ENCODE measurements around the gene OR2D2. TPM values are rescaled to one million over a fixed set of nuclear protein-coding genes. Genes with fewer than 3 reads are reported as not detected.

The OR2D2 gene
- total RNA-seq, 1 donor from 2014 or later, result 0.64 TPM

DNA sequence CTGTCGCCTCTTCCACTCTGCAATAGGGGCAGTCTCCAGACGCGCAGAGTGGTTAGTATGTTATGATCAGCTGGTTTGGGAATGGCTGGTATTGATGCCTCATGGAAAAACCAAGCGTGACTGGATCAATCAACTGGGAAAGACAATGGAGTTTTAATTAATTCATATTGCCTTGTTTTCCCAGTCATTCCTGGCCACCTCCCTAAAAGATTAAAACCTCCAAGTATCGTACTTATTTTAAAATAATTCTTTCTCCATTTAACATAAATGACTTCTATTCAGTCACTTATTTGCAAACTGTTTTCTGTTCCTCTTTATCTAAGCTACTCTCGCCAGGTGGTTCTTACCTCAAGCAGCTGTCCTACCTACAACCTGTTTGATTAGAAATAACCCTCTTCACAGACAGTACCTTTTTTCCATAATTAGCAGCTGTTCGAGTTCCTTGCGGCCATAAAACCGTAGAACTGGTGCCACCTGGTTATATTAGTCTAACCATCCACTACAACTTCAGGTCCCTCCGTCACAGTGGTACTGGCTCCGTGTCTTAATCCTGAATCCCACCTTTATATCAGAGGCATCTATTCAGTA is 34.8 kb upstream of the OR2D2 start:
- Mint-ChIP-seq H3K9me3 (ENCODE audit: unreplicated experiment) (peaks cover 5% of the 10 kb centered on the region), H3K27ac (ENCODE audit: unreplicated experiment) (peak overlapping the region; percentile 74), H3K4me1 (ENCODE audit: low read depth, unreplicated experiment) (peaks cover 23% of the 10 kb centered on the region), H3K27me3 (ENCODE audit: unreplicated experiment) (peaks cover 3% of the 10 kb centered on the region), H3K36me3 (ENCODE audit: unreplicated experiment) (no peaks in the 10 kb centered on the region), H3K4me3 (ENCODE audit: unreplicated experiment) (peak overlapping the region; percentile 97)
- TF ChIP-seq CTCF (IDR thresholded peaks at IDR 0.05; ENCODE audit: partially characterized antibody, unreplicated experiment), result no peak
- no peak for DNase-seq

DNA sequence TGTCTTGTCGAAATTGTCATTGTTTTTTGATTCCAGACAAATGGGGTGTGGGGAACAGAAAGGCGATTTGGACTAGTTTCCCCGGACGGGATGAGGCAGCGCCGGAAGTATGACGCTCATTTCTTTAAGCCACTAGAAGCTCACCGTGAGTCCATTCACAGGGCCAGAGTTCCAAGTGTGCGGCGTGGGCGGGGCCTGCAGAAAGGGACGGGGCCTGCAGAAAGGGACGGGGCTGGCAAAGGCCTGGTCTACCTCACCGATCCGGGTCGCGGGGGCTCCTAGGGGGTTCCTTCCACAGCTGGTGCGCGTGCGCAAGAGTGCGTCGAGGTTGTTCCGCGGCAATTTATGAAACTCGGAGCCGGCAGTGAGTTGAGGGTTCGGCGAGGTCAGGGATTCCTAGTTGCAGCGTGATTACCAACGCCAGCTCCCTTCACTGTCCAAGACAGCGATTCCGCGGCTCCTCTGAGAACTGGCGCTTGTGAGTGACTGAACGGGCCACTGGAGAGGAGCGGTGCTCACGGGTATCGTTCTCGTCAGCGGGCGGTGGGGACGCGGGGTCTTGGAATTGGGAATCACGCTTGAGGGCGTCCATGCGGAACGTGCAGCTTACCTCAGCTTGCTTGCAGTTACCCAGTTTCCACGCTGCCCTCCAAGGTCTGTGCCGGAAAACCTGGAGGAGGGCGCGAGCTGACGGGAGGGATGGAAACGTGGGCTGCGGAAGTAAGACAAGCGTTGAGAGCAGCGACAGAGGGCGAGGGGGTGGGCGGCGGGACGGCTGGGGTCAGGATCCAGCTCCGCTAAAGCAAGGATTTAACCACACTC is 34.1 kb upstream of the OR2D2 start, which contains the start of gene ZNF215:
TSS of gene ZNF215 (plus strand) at position 219 of the 822 bp plus-strand sequence. CDS start 5,847 bp downstream, outside the sequence.
- H3K9me3 Mint-ChIP-seq (ENCODE audit: unreplicated experiment), result peaks cover 5% of the 10 kb centered on the region
- no peak for TF ChIP-seq CTCF (IDR thresholded peaks at IDR 0.05; ENCODE audit: partially characterized antibody, unreplicated experiment)
- peaks cover 3% of the 10 kb centered on the region for H3K27me3 Mint-ChIP-seq (ENCODE audit: unreplicated experiment)
- peak within 1 kb of the TSS; percentile 74 for H3K27ac Mint-ChIP-seq (ENCODE audit: unreplicated experiment)
- peak; percentile 87 for DNase-seq
- H3K4me1 Mint-ChIP-seq (ENCODE audit: low read depth, unreplicated experiment), result peaks cover 23% of the 10 kb centered on the region
- H3K36me3 Mint-ChIP-seq (ENCODE audit: unreplicated experiment), result no peaks in the 10 kb centered on the region
- peak within 1 kb of the TSS; percentile 97 for H3K4me3 Mint-ChIP-seq (ENCODE audit: unreplicated experiment)

DNA sequence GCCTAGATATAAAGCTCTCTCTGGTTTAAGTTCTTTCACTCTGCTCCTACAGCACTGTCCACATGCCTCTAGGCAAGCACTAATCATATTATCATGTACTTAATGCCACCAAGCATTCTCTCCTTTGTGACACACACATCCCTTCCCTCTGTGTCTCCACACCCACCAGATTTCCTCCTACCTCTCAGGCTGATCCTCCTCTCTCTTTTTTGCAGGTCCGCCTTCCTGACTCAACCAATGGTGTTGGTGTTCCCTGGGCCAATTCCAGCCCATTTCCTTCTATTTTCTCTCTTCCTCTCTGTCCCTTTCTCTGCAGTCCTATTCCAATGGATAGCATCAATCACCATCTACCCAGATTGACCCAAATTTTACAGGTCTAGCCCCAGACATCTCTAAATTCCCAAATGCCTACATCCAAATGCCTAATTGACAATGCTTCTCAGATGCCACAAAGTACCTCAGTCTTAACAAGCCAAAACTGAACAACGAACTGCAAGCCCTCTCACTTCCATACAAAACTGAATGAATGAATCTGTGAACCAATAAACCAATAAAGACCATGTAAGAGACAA is 33.4 kb upstream of the OR2D2 start:
- H3K9me3 Mint-ChIP-seq (ENCODE audit: unreplicated experiment), result peaks cover 5% of the 10 kb centered on the region
- peak overlapping the region; percentile 74 for H3K27ac Mint-ChIP-seq (ENCODE audit: unreplicated experiment)
- H3K27me3 Mint-ChIP-seq (ENCODE audit: unreplicated experiment), result peaks cover 3% of the 10 kb centered on the region
- DNase-seq, result no peak
- no peaks in the 10 kb centered on the region for H3K36me3 Mint-ChIP-seq (ENCODE audit: unreplicated experiment)
- no peak for TF ChIP-seq CTCF (IDR thresholded peaks at IDR 0.05; ENCODE audit: partially characterized antibody, unreplicated experiment)
- peaks cover 23% of the 10 kb centered on the region for H3K4me1 Mint-ChIP-seq (ENCODE audit: low read depth, unreplicated experiment)
- peak overlapping the region; percentile 97 for H3K4me3 Mint-ChIP-seq (ENCODE audit: unreplicated experiment)

GRCh38 chr11:6925007-6925577 is 32.8 kb upstream of the OR2D2 start:
- no peaks in the 10 kb centered on the region for H3K36me3 Mint-ChIP-seq (ENCODE audit: unreplicated experiment)
- no peak for TF ChIP-seq CTCF (IDR thresholded peaks at IDR 0.05; ENCODE audit: partially characterized antibody, unreplicated experiment)
- DNase-seq, result no peak
- H3K27ac Mint-ChIP-seq (ENCODE audit: unreplicated experiment), result no peak overlapping the region
- H3K4me1 Mint-ChIP-seq (ENCODE audit: low read depth, unreplicated experiment), result peaks cover 23% of the 10 kb centered on the region
- H3K9me3 Mint-ChIP-seq (ENCODE audit: unreplicated experiment), result peaks cover 5% of the 10 kb centered on the region
- H3K4me3 Mint-ChIP-seq (ENCODE audit: unreplicated experiment), result no peak overlapping the region
- H3K27me3 Mint-ChIP-seq (ENCODE audit: unreplicated experiment), result peaks cover 3% of the 10 kb centered on the region

Data from glutamatergic neuron (in vitro differentiated cells).